ENCODE data around the gene EPN2.

DNA sequence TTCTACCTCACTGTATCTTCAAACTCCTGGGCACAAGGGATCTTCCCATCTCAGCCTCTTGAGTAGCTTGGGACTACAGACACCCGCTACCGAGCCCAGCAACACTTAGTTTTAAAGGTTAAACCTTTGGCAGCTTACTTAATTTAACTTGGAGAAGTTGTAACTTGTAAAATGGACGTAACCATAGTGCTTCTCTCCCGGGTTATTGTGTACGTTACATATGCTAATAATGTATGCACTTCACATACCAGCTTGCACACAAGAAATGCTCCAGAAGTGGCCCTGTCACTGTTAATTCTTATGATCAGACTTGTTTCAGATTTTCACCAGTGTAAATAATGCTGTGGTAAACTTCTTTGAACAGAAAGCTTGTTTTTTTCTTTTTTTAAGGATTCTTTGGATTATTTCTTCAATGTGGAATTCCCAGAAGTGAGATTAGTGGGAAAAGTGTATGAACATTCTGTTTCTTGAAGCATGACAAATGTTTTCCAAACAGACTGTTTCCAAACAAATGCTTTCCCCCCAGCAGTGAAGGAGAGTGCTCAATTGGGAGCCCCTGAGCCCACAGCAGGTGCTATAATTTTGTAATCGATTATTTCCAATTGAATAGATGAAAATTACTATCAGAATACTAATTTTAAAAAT lies 61.5 kb downstream of the EPN2 start:
- no peak for TF ChIP-seq CTCF (IDR thresholded peaks at IDR 0.05)
- no peak for TF ChIP-seq POLR2A (IDR thresholded peaks at IDR 0.05)
- no peak for TF ChIP-seq EP300 (IDR thresholded peaks at IDR 0.05)
